Measurements from ENCODE around the gene CYB5R3.

GRCh38 chr22:42577623-42578240 lies 71.5 kb downstream of the CYB5R3 start:
- TF ChIP-seq CTCF (conservative IDR thresholded peaks at IDR 0.05; ENCODE audit: low read depth, low read length) (no peak), EZH2 (IDR thresholded peaks at IDR 0.05; ENCODE audit: borderline replicate concordance, low read depth, low read length, poor library complexity, severe bottlenecking) (no peak)
